Left forelimb (tissue), 1 donor: ENCODE measurements around the gene RASGRF1.

ENCODE experiments used
- DNase-seq: peaks from one replicate; pipeline ENCODE4 v3.0.0-alpha.2; 2018; ENCODE audit warnings: low spot score

The RASGRF1 gene

DNA sequence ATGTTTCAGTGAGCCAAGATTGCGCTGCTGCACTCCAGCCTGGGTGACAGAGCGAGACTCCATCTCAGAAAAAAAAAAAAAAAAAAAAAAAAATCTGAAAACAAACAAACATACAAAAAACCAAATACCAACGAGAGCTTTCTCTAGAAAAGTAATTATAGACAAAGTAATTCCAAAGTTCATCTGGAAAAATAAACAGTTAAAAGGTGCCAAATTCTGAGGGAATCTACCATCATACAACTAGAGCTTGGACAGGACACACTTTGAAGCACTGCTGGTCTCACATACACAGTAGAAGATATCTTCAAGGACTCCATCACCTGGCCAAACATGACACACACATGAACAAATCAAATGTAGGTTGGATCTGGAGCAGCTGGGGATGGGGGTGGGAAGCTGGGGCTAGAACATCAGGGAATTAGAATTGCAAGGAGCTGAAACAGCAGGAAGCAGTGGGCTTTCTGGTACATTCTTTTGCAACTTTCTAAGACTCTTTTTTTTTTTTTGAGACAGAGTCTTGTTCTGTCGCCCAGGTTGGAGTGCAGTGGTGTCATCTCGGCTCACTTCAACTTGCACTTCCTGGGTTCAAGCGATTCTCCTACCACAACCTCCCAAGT is 104.6 kb downstream of the RASGRF1 start:
- DNase-seq, result no peak

DNA sequence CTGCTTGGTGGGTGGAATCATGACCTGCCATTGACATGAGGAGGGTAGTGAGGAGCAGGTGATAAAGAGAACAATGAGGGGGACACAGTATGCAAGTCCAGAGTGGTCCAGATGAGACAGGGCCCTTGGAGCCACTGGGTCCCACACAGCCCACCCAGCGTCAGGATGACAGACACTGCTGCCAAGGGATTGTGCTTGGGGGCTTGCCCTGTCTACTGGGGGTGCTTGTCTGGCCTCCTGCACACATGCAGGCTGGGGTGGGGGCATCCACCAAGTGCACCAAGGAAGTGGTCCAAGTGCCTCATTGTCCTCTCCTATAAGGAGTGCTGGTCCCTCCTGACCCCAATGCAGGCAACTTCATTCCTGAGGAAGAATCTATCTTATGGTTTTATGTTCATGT is 106.5 kb downstream of the RASGRF1 start:
- DNase-seq, result no peak

DNA sequence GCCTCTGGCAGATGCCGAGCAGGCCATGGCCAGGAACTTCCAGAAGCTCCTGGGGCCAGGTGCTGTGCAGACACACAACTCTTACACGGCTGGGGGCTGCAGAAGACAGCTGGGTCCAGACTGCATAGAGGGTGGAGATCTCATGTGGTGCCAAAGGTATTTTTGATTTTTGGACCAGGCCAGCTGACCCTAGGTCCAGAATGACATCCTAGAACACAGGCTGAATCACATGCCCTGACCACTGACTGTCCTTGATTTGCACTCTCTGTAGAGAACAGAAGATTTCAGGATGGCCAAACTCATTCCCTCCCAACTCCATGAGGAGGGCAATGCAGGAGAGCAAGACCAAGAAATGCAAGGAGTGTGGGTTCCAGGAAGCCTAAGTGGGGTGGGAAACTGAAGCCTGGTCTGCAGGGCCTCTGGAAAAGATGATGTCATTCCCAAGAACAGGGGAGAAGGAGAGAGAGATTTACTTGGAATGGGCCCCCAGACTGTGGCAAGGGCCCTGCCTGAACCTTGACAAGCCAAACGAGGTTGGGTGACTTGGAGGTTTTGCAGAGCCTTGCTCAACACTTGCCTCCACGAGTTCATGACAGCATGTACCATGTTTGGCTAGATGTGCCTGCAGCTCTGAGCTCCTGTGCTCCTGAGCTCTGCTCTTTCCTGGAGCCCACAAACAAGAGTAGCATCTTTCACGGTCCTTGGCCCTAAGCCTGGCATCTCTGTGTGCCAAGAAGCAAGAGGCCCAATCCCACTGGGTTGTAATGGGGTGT is 107.2 kb downstream of the RASGRF1 start:
- DNase-seq, result no peak

DNA sequence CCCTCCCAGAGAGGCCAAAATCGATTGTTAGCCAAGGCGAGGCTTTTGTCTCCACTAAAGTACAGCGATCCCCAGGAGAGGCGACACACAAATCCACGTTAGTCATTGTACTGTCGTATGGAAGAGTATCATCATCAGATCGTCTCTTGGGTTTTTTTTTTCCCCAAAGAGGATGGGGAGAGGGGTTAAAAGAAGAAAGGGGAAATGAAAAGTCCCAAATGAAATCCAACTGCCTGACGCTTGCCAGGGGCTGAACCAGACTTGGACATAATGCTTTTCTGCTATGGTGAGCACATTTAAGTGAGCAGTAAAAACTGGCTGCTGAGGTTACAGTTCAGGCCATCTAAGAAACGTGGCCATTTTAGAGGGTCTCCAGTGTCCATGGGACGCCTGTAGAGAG is 107.8 kb downstream of the RASGRF1 start:
- no peak for DNase-seq

DNA sequence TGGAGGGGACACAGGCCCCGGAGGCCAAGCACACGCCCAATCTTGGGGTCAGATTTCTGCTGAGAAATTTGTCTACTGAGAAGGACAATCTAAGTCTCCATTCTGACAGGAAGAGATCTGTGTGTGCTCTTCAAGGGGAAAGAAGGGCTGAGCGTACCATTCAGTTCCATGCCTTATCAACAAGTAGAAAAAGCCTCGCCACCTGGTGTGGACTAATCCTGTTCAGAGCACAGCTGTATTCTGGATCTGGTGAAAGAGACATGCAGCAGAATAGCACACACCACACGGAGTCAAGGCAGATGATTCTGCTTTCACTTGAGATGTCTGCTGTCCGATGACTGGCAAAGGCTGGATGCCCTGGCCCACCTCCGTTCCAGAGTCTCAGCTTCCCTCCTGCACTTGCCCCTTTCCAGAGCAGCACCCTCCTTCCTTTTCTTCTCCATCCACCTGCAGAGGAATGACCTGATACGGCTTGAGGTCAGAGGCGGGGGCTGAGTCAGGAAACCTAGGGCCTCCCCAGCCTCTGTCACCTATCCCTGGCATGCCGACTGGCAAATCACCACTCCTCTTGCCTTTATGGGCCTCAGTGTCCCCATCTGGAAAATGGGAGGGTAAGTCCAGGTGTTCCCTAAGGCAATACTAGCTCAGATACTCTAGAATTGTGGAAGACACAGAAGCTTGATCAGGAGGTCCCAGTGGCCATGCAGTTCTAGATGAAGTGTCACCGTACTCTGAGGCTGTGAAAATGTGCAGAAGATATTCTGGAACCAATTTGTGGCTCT is 108.9 kb downstream of the RASGRF1 start:
- no peak for DNase-seq

DNA sequence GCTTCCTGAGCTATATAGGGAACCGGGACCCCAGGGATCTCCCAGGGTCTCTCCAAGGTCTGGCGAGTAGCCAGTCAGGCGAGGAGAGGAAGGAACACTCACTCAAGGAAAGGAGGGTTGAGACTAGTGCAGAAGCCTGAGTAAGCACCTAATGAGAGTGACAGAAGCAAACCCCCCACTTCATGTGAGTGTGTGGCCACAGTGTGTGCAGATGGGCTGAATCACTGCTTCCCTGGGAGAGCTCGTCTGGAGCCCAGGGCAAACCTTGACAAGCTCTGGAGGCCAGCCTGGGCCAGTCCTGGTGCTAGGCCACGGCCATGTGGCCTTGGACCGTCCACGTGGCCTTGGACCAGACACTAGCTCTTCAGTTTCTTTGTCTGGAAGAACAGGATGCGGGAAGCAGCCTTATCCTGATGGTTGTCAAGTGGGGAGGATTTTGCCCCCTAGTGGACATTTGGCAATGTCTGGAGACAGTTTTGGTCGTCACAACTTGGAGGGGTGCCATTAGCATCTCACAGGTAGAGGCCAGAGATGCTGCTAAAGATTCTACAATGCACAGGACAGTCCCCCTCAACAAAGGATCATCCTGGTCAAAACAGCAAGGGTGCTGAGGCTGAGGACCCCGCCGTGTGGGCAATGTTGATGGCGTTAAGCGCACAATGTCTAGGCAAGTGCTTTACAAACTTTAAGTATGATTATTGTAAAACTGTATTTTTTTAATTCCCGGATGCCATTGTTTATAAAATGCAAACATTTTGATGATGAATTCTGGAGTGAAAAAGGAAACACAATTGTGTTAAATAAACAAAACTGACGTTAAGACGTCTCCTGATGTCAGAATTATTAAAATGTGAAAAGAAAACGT is 110.9 kb downstream of the RASGRF1 start:
- DNase-seq, result no peak

GRCh38 chr15:78978601-78979179 is 111.9 kb downstream of the RASGRF1 start:
- DNase-seq, result no peak

GRCh38 chr15:78977591-78978347 is 112.8 kb downstream of the RASGRF1 start:
- no peak for DNase-seq

GRCh38 chr15:78977091-78977571 is 113.4 kb downstream of the RASGRF1 start:
- DNase-seq, result no peak

DNA sequence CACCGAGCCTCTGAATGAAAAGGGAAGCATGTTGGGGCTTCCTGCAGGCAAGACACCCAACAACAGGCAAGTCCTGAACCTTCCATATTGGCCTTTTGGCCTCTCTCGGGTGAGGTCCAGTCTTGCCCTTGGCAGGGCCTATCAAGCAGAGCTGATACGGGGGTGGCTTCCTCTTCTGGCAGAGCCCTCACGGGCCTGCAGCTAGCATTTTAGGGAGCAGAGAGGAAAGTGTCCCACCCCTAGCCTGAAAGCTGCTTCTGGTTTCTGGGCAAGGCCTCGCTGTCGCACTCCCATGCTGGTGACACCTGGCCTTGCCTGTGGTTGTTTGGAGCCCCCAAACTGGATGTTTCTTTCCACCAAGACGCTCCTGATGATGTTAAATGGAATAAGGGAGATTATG is 113.9 kb downstream of the RASGRF1 start:
- no peak for DNase-seq

DNA sequence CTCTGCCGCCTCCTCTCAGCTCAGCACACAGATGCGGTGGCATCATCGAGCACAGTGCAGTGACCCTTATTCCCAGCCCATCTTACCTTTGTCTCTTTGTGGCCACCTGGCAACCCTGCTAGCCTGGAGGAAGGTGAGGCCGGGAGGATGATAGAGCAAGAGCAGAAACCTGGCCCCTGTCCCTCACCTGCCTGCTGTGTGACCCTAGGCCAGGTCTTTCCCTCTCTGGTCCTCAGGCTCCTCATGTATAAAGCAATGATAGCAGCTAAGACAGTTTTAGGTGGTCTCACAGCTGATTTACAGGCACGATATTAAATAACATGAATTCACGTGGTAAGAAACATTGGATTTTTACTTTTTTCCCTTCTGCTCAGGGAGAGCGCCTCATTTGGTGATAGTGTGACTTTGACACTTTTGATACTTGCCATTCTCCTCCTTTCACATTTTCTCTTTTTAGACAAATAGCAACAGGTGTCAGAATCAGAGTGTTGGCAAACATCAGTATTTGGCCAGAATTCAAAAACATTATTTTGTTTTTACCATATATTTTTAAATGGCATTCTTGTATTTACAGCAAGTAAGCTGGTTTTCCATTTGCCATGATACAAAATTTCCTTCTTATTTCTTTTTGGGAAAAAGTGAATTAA is 116.2 kb downstream of the RASGRF1 start:
- DNase-seq, result no peak

DNA sequence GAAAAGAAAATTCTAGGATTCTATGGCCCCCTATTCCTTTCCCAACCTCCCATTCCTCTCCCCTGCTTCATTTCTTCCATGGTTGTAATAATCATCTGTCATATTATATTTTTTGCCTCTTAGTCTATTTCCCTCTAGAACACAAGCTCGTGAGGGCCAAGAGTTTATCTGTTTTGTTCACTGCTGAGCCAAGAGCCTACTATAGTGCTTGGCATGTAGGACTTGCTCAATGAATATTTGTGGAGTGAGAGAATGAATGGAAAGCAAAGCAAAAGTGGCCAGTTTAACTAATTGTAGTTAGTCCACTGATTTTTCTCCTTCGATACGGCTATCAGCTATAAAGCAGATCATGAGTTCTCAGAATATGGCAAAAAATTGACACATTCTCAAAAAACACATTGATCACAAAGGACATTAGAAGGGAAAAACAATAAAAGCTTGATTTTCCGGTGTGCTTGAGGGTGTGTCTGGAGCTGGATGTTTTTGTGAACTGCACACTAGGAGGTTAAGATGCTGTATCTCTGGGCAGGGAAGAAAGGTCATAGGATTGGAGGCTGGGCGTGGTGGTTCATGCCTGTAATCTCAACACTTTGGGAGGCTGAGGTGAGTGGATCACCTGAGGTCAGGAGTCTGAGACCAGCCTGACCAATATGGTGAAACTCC is 120.8 kb downstream of the RASGRF1 start:
- DNase-seq, result no peak

GRCh38 chr15:78968539-78969271 is 121.9 kb downstream of the RASGRF1 start:
- no peak for DNase-seq

DNA sequence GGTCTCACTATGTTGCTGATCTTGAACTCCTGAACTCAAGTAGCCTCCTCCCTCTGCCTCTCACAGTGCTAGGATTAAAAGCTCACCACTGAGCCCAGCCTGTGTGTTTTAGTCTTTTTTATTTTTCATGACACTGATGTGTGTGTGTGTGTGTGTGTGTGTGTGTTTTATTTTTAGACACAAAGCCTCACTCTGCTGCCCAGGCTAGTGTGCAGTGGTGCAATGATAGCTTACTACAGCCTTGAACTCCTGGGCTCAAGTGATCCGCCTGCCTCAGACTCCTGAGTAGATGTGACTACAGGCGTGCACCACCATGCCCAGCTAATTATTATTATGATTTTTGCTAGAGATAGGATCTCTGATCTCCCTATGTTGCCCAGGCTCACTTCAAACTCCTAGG is 122.5 kb downstream of the RASGRF1 start:
- no peak for DNase-seq

DNA sequence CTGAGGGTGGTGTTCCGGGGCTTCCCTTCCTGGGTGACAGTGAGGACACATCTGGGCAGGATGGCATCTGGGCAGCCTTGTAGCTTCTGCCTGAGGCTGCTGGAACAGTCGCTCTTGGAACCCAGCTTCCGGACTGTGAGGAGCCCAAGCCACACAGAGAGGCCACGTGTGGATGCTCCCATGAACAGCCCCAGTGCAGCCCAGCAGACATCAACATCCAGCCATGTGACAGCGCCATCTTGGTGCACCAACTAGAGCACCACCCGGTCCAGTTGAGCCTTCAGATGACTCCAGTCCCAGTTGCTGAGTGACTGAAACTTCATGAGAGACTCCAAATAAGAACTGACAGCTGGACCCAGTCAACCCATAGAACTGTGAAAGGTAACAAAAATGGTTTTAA is 130.3 kb downstream of the RASGRF1 start:
- DNase-seq, result no peak

DNA sequence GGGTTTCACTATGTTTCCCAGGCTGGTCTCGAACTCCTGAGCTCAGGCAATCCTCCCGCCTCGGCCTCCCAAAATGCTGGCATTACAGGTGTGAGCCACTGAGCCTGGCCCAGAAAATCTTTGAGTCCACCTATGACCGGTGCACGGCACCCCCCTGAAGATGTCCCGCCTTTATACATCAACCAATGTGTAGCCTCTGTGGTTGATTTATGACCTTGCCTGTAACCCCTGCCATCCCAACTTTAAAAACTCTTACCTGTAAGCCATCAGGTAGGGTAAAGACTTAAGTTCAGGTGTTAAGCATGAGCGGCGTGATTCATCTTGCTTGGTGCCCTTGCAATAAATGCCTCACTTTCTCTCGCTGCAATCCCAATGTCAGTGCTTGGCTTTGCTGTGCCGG is 131.2 kb downstream of the RASGRF1 start:
- no peak for DNase-seq

DNA sequence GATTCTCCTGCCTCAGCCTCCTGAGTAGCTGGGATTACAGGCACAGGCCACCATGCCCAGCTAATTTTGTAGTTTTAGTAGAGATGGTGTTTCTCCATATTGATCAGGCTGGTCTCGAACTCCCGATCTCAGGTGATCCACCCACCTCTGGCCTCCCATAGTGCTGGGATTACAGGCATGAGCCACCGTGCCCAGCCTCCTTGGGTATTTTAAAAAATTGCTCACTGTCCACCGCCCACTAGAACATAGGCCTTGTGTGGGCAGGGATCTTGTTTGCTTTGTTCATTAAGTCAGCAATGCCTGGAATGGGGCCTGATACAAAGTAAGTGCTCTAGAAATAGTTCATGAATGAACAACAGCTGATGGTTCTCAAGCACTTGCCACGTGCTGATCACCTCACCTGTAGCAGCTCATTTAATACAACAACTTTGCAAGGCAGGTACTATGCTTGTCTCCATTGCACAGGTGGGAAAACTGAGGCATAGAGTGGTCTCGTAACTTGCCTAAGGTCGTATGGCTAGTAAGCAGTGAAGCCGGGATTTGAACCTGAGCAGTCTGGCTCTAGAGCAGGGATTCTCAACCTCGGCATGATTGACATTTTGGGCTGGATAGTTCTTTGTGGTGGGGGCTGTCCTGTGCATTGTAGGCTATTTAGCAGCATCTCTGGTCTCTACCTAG is 133.0 kb downstream of the RASGRF1 start:
- no peak for DNase-seq

GRCh38 chr15:78956937-78957336 is 133.6 kb downstream of the RASGRF1 start:
- no peak for DNase-seq
